Peyer's patch (tissue), 4 donors: Measurements from ENCODE around the gene RERE. TPM values are rescaled to one million over a fixed set of nuclear protein-coding genes. Genes with fewer than 3 reads are reported as not detected.
A peak's percentile ranks its signal among the peaks of the same experiment; 100 is the strongest.
"Not testable (repeated sequence)": the region's sequence is repeated elsewhere in the genome, so short reads cannot be mapped to it uniquely, and the experiment has no call there.

Experiments
- DNase-seq, 3 donors: peaks; one replicate each; pipeline ENCODE4 v3.0.0-alpha.2; 2017 to 2019
- H3K27ac ChIP-seq, 4 donors: fragments of 200-600 bp; sonication (generic); one replicate each; pipeline ENCODE4 v1.5.1; 2016 to 2019
- H3K27me3 ChIP-seq, 2 donors: fragments of 200-600 bp; sonication (generic); one replicate each; pipeline ENCODE4 v1.5.1; 2019
- H3K36me3 ChIP-seq, 3 donors: fragments of 200-600 bp; sonication (generic); one replicate each; pipeline ENCODE4 v1.5.1; 2016 to 2019
- H3K4me1 ChIP-seq, 4 donors: fragments of 200-600 bp; sonication (generic); one replicate each; pipeline ENCODE4 v1.5.1; 2016 to 2019
- H3K4me3 ChIP-seq, 4 donors: fragments of 200-600 bp; sonication (generic); 1 replicate in 3 of 4; 2 replicates in 1 of 4; pipeline ENCODE4 v1.5.1; 2016 to 2019; ENCODE audit warnings: mild to moderate bottlenecking in 1 of 4
- H3K9me3 ChIP-seq, 4 donors: fragments of 200-600 bp; sonication (generic); one replicate each; pipeline ENCODE4 v1.5.1; 2016 to 2019; ENCODE audit warnings: mild to moderate bottlenecking in 1 of 4
- CTCF ChIP-seq, 6 experiments: fragments of 450-650 bp in 4 of 6; fragments of 200-600 bp in 2 of 6; sonication (generic) in 1 of 6; IDR thresholded peaks; one replicate each; pipeline ENCODE4 v1.5.1; 2017 to 2019; ENCODE audit warnings: antibody characterized with exemption in 6 of 6, mild to moderate bottlenecking in 3 of 6, moderate library complexity in 1 of 6
- POLR2A ChIP-seq, 2 donors: fragments of 450-650 bp; IDR thresholded peaks; one replicate each; pipeline ENCODE4 v1.5.1; 2017; ENCODE audit warnings: antibody characterized with exemption in 2 of 2, mild to moderate bottlenecking in 2 of 2, moderate library complexity in 2 of 2
- total RNA-seq, 4 donors: library from RNA; depleted of rRNA; stranded (reverse); fragments of >200 nt; gene quantifications; one replicate each; pipeline ENCODE4 v1.1.0, GENCODE V29; 2016

Gene RERE
- total RNA-seq, 4 donors from 2014 or later = 98.5 to 528 (median 110) TPM

DNA sequence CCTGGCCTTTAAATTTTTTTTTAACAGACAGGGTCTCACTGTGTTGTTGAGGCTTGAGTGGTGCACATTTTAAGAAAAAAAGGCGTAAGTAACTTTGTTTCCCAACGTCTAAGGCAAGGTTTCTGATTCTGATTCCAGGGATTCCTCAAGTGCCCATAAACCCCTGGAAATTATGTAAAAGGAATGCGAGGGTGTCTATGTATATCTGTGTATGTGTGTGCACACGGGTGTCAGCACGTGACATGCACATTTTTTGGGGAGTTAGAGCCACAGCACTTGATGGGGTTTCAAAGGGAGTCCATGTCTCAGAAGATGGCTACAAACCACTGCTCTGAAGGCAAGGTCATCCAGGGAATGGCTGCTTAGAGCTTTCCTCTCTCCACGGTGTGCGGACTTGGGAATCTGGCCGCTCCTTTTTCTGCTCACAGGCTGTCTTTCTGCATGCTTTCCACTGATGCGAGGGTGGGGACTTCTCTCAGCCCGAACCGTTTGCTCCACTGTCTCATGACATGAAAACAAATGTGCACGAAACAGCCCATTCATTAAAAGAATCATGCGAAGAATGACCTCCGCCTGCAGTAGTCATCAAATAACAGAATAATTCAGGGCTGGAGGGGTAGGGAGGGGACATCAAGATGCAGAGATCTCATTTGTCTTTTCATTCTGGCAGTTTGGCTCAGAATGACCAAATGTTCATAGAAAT is 18.7 kb upstream of the RERE start:
- Histone ChIP-seq H3K4me1 (no peaks in the 10 kb centered on the region), H3K27me3 (no peaks in the 10 kb centered on the region), H3K9me3 (no peaks in the 10 kb centered on the region), H3K36me3 (no peaks in the 10 kb centered on the region), H3K4me3 (no peak overlapping the region), H3K27ac (no peak overlapping the region)
- peak in 1 of 3 donors; percentile 17 for DNase-seq
- TF ChIP-seq POLR2A (IDR thresholded peaks at IDR 0.05) = no peak
- TF ChIP-seq CTCF (IDR thresholded peaks at IDR 0.05) = no peak

DNA sequence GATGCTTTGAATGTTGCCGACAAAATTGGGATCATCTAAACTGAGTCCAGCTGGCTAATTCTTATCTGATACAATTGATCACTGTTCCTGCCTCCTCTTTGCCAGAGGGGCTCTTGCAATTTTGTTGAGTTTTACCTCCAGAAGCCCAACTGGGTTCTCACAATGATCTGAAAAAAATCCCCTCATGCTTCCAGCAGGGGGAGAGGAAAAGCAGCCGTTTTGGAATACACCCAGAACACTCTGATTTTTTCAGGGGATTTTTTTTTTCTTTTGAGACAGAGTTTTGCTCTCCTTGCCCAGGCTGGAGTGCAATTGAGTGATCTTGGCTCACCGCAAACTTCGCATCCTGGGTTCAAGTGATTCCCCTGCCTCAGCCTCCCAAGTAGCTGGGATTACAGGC is 13.9 kb upstream of the RERE start:
- TF ChIP-seq POLR2A (IDR thresholded peaks at IDR 0.05) (no peak), CTCF (IDR thresholded peaks at IDR 0.05) (no peak)
- H3K4me1 ChIP-seq = no peaks in the 10 kb centered on the region
- no peak for DNase-seq
- no peaks in the 10 kb centered on the region for H3K9me3 ChIP-seq
- no peak overlapping the region for H3K27ac ChIP-seq
- no peak overlapping the region for H3K4me3 ChIP-seq
- H3K27me3 ChIP-seq = no peaks in the 10 kb centered on the region
- H3K36me3 ChIP-seq = no peaks in the 10 kb centered on the region

DNA sequence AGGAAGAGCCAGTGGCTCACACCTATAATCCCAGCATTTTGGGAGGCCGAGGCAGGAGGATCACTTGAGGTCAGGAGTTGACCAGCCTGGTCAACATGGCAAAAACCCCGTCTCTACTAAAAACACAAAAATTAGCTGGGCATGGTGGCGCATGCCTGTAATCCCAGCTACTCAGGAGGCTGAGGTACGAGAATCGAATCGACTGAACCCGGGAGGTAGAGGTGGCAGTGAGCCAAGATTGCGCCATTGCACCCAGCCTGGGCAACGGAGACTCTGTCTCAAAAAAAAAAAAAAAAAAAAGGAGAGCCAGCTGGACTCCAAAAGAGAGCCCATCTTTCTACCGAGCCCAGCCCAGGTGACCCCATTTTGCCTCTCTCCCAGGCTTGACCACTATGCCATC is 13.3 kb upstream of the RERE start:
- H3K27me3 ChIP-seq, H3K36me3 ChIP-seq, H3K9me3 ChIP-seq, H3K4me1 ChIP-seq, H3K4me3 ChIP-seq, H3K27ac ChIP-seq: not testable (repeated sequence)
- DNase-seq = peak in 1 of 3 donors; percentile 40

DNA sequence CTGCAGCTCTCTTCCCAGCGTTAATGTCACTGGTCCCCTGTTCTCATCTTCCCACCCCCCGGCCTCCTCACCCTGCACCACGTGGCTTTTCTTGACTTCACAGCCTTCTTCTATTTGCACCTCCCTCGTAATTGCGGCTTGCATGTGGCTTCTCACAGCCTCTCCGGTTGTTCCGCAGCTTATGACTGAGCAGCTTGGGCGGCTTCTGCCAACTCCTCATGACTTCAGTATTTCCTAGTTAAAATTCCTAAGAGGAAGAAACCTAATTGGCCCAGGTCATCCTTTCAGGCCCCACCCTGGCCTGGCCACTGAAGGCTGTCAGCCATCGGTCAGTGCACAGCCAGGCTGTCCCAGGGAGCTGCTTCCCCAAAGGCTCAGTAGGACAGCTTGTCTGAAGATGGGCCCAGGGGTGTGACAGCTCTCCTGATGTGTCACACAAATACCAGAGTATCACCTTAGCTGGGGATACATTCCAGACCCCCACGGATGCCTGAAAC is 8.6 kb upstream of the RERE start:
- H3K36me3 ChIP-seq = no peaks in the 10 kb centered on the region
- H3K9me3 ChIP-seq = no peaks in the 10 kb centered on the region
- TF ChIP-seq CTCF (IDR thresholded peaks at IDR 0.05) (no peak), POLR2A (IDR thresholded peaks at IDR 0.05) (no peak)
- H3K4me3 ChIP-seq = no peak overlapping the region
- peak in 1 of 3 donors; percentile 44 for DNase-seq
- H3K27me3 ChIP-seq = no peaks in the 10 kb centered on the region
- peaks cover 0 to 13% (median 0%) of the 10 kb centered on the region in 4 donors for H3K4me1 ChIP-seq
- no peak overlapping the region for H3K27ac ChIP-seq

- no peak for DNase-seq
- no peaks in the 10 kb centered on the region for H3K9me3 ChIP-seq
- H3K4me3 ChIP-seq = no peak overlapping the region
- no peaks in the 10 kb centered on the region for H3K27me3 ChIP-seq
- TF ChIP-seq POLR2A (IDR thresholded peaks at IDR 0.05) = no peak
- no peak for TF ChIP-seq CTCF (IDR thresholded peaks at IDR 0.05)
- H3K36me3 ChIP-seq = no peaks in the 10 kb centered on the region
- peak overlapping the region in 2 of 4 donors; percentile 13 to 63 for H3K27ac ChIP-seq
- peaks cover 0 to 13% (median 0%) of the 10 kb centered on the region in 4 donors for H3K4me1 ChIP-seq
Observed at GRCh38 chr1:8823295-8823664, 5.8 kb upstream of the RERE start.

DNA sequence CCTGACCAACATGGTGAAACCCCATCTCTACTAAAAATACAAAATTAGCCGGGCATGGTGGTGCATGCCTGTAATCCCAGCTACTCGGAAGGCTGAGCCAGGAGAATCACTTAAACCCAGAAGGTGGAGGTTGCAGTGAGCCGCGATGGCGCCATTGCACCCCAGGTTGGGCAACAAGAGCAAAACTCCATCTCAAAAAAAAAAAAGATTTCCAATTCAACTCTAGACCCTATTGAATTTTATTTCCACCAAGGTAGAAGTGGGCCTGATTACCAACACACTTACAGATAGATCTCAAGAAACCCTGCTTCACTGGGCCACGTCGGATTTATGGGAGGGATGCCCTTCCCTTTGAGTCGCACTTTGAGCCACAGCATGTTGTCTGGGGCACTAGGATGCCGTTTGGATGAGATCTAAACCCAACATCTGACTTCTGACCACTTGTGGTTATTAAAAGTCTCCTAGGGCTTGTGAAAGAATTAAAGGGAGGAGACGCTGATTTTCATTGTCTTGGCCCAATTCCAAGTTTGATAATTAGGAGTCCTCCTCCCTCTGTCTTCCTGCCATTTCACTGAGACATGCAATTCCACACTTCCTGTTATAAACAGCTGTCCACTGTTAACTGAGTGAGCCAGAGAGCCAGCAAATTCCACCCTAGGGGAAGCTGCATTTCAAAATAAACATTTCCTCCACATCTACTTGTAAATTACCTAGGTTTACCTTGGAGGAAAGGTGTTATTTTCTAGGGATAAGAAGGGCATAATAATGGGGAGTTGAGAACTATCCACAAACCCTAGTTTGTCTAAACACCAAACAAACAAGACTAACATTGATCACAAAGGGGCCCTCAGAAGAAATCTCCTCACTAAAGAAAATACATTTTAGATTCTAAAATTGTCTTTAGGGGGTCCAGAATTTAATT is 5.2 kb upstream of the RERE start:
- peak overlapping the region in 2 of 4 donors; percentile 24 to 63 for H3K27ac ChIP-seq
- DNase-seq = peak in 1 of 3 donors; percentile 45
- no peaks in the 10 kb centered on the region for H3K27me3 ChIP-seq
- H3K4me3 ChIP-seq = no peak overlapping the region
- no peak for TF ChIP-seq CTCF (IDR thresholded peaks at IDR 0.05)
- no peak for TF ChIP-seq POLR2A (IDR thresholded peaks at IDR 0.05)
- peaks cover 0 to 13% (median 0%) of the 10 kb centered on the region in 4 donors for H3K4me1 ChIP-seq
- H3K36me3 ChIP-seq = no peaks in the 10 kb centered on the region
- no peaks in the 10 kb centered on the region for H3K9me3 ChIP-seq
